Fibroblast of villous mesenchyme (primary cell): ENCODE data around the gene YKT6. TPM values are rescaled to one million over a fixed set of nuclear protein-coding genes. Genes with fewer than 3 reads are reported as not detected.

Experiments used
- DNase-seq: peaks from one replicate; pipeline ENCODE4 v3.0.0-alpha.2; 2010; ENCODE audit warnings: low read depth
- H3K4me3 ChIP-seq: 2 replicates; pipeline ENCODE4 v1.5.1; 2011; ENCODE audit warnings: low read depth, mild to moderate bottlenecking, low read length
- CTCF ChIP-seq: IDR thresholded peaks from 2 replicates; pipeline ENCODE4 v1.5.1; 2012; ENCODE audit warnings: low read depth, mild to moderate bottlenecking, low read length; ENCODE audit not compliant: insufficient read depth
- total RNA-seq: library from RNA; depleted of rRNA; stranded (reverse); fragments of >200 nt; gene quantifications from 2 replicates; pipeline ENCODE4 v1.2.3, GENCODE V29; 2012

YKT6 gene
- total RNA-seq: 108 and 119 TPM in 2 replicates

GRCh38 chr7:44200699-44201461, at the start of gene YKT6:
Gene YKT6, plus strand, starts transcription at chr7:44200978. Its CDS starts 158 bp downstream, at chr7:44201136.
- peak; percentile 94 for DNase-seq
- peak; percentile 64 for TF ChIP-seq CTCF
- H3K4me3 ChIP-seq: peak within 1 kb of the TSS; percentile 97

GRCh38 chr7:44151956-44152355, 48.8 kb upstream of the YKT6 start:
- DNase-seq: no peak
- no peak for TF ChIP-seq CTCF
- no peak overlapping the region for H3K4me3 ChIP-seq

GRCh38 chr7:44152971-44153947, 47.5 kb upstream of the YKT6 start:
- no peak for DNase-seq
- H3K4me3 ChIP-seq: no peak overlapping the region
- no peak for TF ChIP-seq CTCF

- no peak for DNase-seq
- no peak for TF ChIP-seq CTCF
Measured at GRCh38 chr7:44153948-44154335, 46.8 kb upstream of the YKT6 start.

GRCh38 chr7:44154703-44155102, 46.1 kb upstream of the YKT6 start:
- no peak overlapping the region for H3K4me3 ChIP-seq
- TF ChIP-seq CTCF: no peak
- DNase-seq: peak; percentile 26

More at GRCh38 chr7:44153948-44154335, 46.8 kb upstream of the YKT6 start:
- H3K4me3 ChIP-seq: no peak overlapping the region

GRCh38 chr7:44155191-44156185, 45.3 kb upstream of the YKT6 start:
- DNase-seq: no peak
- TF ChIP-seq CTCF: no peak
- H3K4me3 ChIP-seq: no peak overlapping the region
